NCI-H510A (cell line): ENCODE data around the gene ENO1.

Experiments used
- DNase-seq: peaks from one replicate; lab custom pipeline; 2025; lab: John Stamatoyannopoulos, UW

Gene ENO1

GRCh38 chr1:8870616-8871538, 7.6 kb downstream of the ENO1 start:
- no peak for DNase-seq

- DNase-seq, result no peak
Observed at GRCh38 chr1:8870103-8870502, 8.4 kb downstream of the ENO1 start.

GRCh38 chr1:8867878-8868567, 10.5 kb downstream of the ENO1 start:
- DNase-seq, result no peak

GRCh38 chr1:8866792-8867415, 11.6 kb downstream of the ENO1 start:
- no peak for DNase-seq

- DNase-seq, result no peak
Observed at GRCh38 chr1:8866173-8866791, 12.2 kb downstream of the ENO1 start.

GRCh38 chr1:8864713-8865344, 13.7 kb downstream of the ENO1 start:
- no peak for DNase-seq

GRCh38 chr1:8863794-8864233, 14.7 kb downstream of the ENO1 start:
- DNase-seq, result no peak

- DNase-seq, result no peak
Observed at GRCh38 chr1:8863138-8863537, 15.3 kb downstream of the ENO1 start.

GRCh38 chr1:8862528-8862927, 16.0 kb downstream of the ENO1 start:
- no peak for DNase-seq

- no peak for DNase-seq
Observed at GRCh38 chr1:8860738-8861516, 17.6 kb downstream of the ENO1 start.

GRCh38 chr1:8858888-8859706, 19.4 kb downstream of the ENO1 start:
- DNase-seq, result peak; percentile 41

- no peak for DNase-seq
Observed at GRCh38 chr1:8858112-8858668, 20.3 kb downstream of the ENO1 start.

GRCh38 chr1:8856689-8857412, 21.6 kb downstream of the ENO1 start:
- DNase-seq, result no peak

- no peak for DNase-seq
Observed at GRCh38 chr1:8854240-8854639, 24.2 kb downstream of the ENO1 start.

- DNase-seq, result no peak
Observed at GRCh38 chr1:8851060-8851459, 27.4 kb downstream of the ENO1 start.

GRCh38 chr1:8848663-8849386, 29.7 kb downstream of the ENO1 start:
- DNase-seq, result peak; percentile 99

GRCh38 chr1:8847990-8848389, 30.5 kb downstream of the ENO1 start:
- DNase-seq, result peak; percentile 94

GRCh38 chr1:8846263-8846662, 32.2 kb downstream of the ENO1 start:
- no peak for DNase-seq
